NCI-H2081 (cell line): ENCODE data around the gene ACVR1C.
A peak's percentile ranks its signal among the peaks of the same experiment; 100 is the strongest.
"Not testable (repeated sequence)": the region's sequence is repeated elsewhere in the genome, so short reads cannot be mapped to it uniquely, and the experiment has no call there.

Source experiments
- DNase-seq, 2 experiments: peaks; one replicate each; lab custom pipeline; 2025; lab: John Stamatoyannopoulos, UW

The ACVR1C gene

GRCh38 chr2:157574165-157574564 lies 54.5 kb downstream of the ACVR1C start:
- no peak for DNase-seq

GRCh38 chr2:157572725-157573124 lies 55.9 kb downstream of the ACVR1C start:
- peak; percentile 47 to 68 for DNase-seq

- not testable (repeated sequence) for DNase-seq
These were observed 62.0 kb downstream of the ACVR1C start for GRCh38 chr2:157566623-157567022.

- not testable (repeated sequence) for DNase-seq
These were observed 62.6 kb downstream of the ACVR1C start for GRCh38 chr2:157566113-157566512.

GRCh38 chr2:157565550-157565949 lies 63.1 kb downstream of the ACVR1C start:
- no peak for DNase-seq

GRCh38 chr2:157559890-157560289 lies 68.8 kb downstream of the ACVR1C start:
- DNase-seq, result no peak

- no peak for DNase-seq
These were observed 69.2 kb downstream of the ACVR1C start for GRCh38 chr2:157559461-157559860.

GRCh38 chr2:157559061-157559460 lies 69.6 kb downstream of the ACVR1C start:
- no peak for DNase-seq

- DNase-seq, result no peak
These were observed 70.9 kb downstream of the ACVR1C start for GRCh38 chr2:157557770-157558169.

GRCh38 chr2:157540102-157540501 lies 88.6 kb downstream of the ACVR1C start:
- DNase-seq, result no peak

- DNase-seq, result no peak
These were observed 90.6 kb downstream of the ACVR1C start for GRCh38 chr2:157538064-157538463.

- no peak for DNase-seq
These were observed 91.8 kb downstream of the ACVR1C start for GRCh38 chr2:157536815-157537214.

- DNase-seq, result no peak
These were observed 99.5 kb downstream of the ACVR1C start for GRCh38 chr2:157528963-157529751.

GRCh38 chr2:157526070-157526469 lies 102.6 kb downstream of the ACVR1C start:
- DNase-seq, result no peak

- DNase-seq, result peak in 1 of 2 experiments; percentile 16
These were observed 105.1 kb downstream of the ACVR1C start for GRCh38 chr2:157523270-157524247.

- not testable (repeated sequence) for DNase-seq
These were observed 113.7 kb downstream of the ACVR1C start for GRCh38 chr2:157514966-157515365.

GRCh38 chr2:157509744-157510143 lies 118.9 kb downstream of the ACVR1C start:
- peak in 1 of 2 experiments; percentile 9 for DNase-seq

- DNase-seq, result no peak
These were observed 120.0 kb downstream of the ACVR1C start for GRCh38 chr2:157508676-157509075.

- no peak for DNase-seq
These were observed 122.1 kb downstream of the ACVR1C start for GRCh38 chr2:157506586-157506985.

GRCh38 chr2:157504623-157505022 lies 124.0 kb downstream of the ACVR1C start:
- DNase-seq, result no peak

GRCh38 chr2:157501026-157501425 lies 127.6 kb downstream of the ACVR1C start:
- DNase-seq, result no peak

- DNase-seq, result no peak
These were observed 128.3 kb downstream of the ACVR1C start for GRCh38 chr2:157500334-157500733.

- no peak for DNase-seq
These were observed 130.2 kb downstream of the ACVR1C start for GRCh38 chr2:157498483-157498882.
